Measurements from ENCODE around the gene ERC1. TPM values are rescaled to one million over a fixed set of nuclear protein-coding genes. Genes with fewer than 3 reads are reported as not detected.

ERC1 gene
- total and polyA plus RNA-seq, 2 experiments from 2014 or later = 18.4 to 29.7 TPM

- H4K20me1 ChIP-seq (ENCODE audit: insufficient read depth, poor library complexity, severe bottlenecking) = no peaks in the 10 kb centered on the region
- TF ChIP-seq CTCF (IDR thresholded peaks at IDR 0.05; ENCODE audit: poor library complexity) (no peak), EZH2 (IDR thresholded peaks at IDR 0.05; ENCODE audit: borderline replicate concordance) (no peak), EZH2phosphoT487 (IDR thresholded peaks at IDR 0.05; ENCODE audit: low read depth, severe bottlenecking, unreplicated experiment) (no peak)
- peaks cover 45% of the 10 kb centered on the region for H3K79me2 ChIP-seq
- H3K27ac ChIP-seq = no peak overlapping the region
- WGBS (ENCODE audit: low lambda C conversion rate, missing lambda C conversion rate) = 89% methylated on average over 2 of the region's 2 CpGs
- H3K27me3 ChIP-seq = no peaks in the 10 kb centered on the region
- no peaks in the 10 kb centered on the region for H3K9me3 ChIP-seq (ENCODE audit: low read depth)
- no peak overlapping the region for H3K4me2 ChIP-seq
- no peak overlapping the region for H3K4me3 ChIP-seq
- H3K36me3 ChIP-seq (replicated peaks; ENCODE audit: insufficient read depth, low read depth) = no peaks in the 10 kb centered on the region
- no peak overlapping the region for H2AFZ ChIP-seq
- DNase-seq (ENCODE audit: low spot score) = no peak
- H3K4me1 ChIP-seq (ENCODE audit: insufficient read depth) = no peaks in the 10 kb centered on the region
- H3K9me2 ChIP-seq (replicated peaks; ENCODE audit: insufficient read depth) = no peaks in the 10 kb centered on the region
Measured at GRCh38 chr12:1102115-1102514, 111.1 kb downstream of the ERC1 start.

DNA sequence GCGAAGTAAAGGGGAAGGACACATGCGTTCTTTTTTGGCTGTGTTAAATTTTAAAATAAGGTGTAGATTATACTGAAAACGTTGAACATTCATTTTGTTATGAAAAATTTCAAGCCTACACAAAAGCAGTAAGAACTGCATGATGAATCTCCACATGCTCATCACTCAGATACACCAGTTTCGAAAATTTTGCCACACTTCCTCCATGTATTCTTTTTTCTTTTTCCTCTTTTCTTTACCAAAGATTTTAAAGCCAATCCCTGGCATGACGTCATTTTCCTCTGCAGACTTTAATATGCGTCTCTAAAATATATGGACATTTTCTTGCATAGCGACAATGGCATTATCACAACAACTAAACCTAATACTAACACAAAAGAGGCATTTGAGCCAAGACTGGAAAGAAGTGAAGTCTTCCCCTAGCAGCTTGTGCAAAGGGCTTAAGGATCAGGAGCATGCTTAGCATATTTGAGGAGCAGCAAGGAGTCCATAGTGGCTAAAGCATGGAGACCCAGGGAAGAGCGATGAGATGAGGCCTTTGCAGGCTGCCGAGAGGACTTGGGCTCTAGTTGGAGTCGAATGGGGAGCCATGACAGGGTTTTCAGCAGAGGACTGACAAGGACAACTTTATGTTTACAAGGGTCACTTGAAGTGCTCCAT, 111.9 kb downstream of the ERC1 start:
- TF ChIP-seq EZH2 (IDR thresholded peaks at IDR 0.05; ENCODE audit: borderline replicate concordance) (no peak), EZH2phosphoT487 (IDR thresholded peaks at IDR 0.05; ENCODE audit: low read depth, severe bottlenecking, unreplicated experiment) (no peak), CTCF (IDR thresholded peaks at IDR 0.05; ENCODE audit: poor library complexity) (no peak)
- Histone ChIP-seq H3K4me3 (no peak overlapping the region), H2AFZ (no peak overlapping the region), H4K20me1 (ENCODE audit: insufficient read depth, poor library complexity, severe bottlenecking) (no peaks in the 10 kb centered on the region), H3K4me1 (ENCODE audit: insufficient read depth) (no peaks in the 10 kb centered on the region), H3K27ac (no peak overlapping the region), H3K27me3 (no peaks in the 10 kb centered on the region), H3K4me2 (no peak overlapping the region), H3K79me2 (peaks cover 39% of the 10 kb centered on the region), H3K36me3 (replicated peaks; ENCODE audit: insufficient read depth, low read depth) (no peaks in the 10 kb centered on the region), H3K9me2 (replicated peaks; ENCODE audit: insufficient read depth) (no peaks in the 10 kb centered on the region), H3K9me3 (ENCODE audit: low read depth) (no peaks in the 10 kb centered on the region)
- no peak for DNase-seq (ENCODE audit: low spot score)
- WGBS (ENCODE audit: low lambda C conversion rate, missing lambda C conversion rate) = 95% methylated on average over 10 of the region's 10 CpGs

DNA sequence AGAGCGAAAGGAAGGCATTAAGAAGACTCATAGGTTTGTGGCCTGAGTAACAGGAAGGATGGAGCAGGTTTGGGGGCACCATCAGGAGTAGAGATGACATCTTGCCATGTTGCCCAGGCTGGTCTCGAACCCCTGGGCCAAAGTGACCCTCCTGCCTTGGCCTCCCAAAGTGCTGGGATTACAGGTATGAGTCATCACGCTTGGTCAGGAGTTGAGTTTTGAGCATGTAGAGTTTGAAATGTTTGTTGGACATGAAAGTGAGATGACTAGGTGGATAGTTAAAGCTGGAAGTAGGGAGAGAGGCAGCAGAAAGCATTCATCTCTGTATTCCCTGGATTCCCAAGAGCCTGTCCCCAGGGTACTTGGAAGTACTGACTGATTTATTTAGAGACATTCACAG, 112.6 kb downstream of the ERC1 start:
- TF ChIP-seq EZH2 (IDR thresholded peaks at IDR 0.05; ENCODE audit: borderline replicate concordance) = no peak
- TF ChIP-seq CTCF (IDR thresholded peaks at IDR 0.05; ENCODE audit: poor library complexity) = no peak
- H3K27ac ChIP-seq = no peak overlapping the region
- H3K4me1 ChIP-seq (ENCODE audit: insufficient read depth) = no peaks in the 10 kb centered on the region
- DNase-seq (ENCODE audit: low spot score) = no peak
- peaks cover 33% of the 10 kb centered on the region for H3K79me2 ChIP-seq
- H4K20me1 ChIP-seq (ENCODE audit: insufficient read depth, poor library complexity, severe bottlenecking) = no peaks in the 10 kb centered on the region
- 88% methylated on average over 3 of the region's 3 CpGs for WGBS (ENCODE audit: low lambda C conversion rate, missing lambda C conversion rate)
- H3K9me3 ChIP-seq (ENCODE audit: low read depth) = no peaks in the 10 kb centered on the region
- no peak overlapping the region for H3K4me2 ChIP-seq
- H3K27me3 ChIP-seq = no peaks in the 10 kb centered on the region
- no peak overlapping the region for H3K4me3 ChIP-seq
- H3K9me2 ChIP-seq (replicated peaks; ENCODE audit: insufficient read depth) = no peaks in the 10 kb centered on the region
- no peaks in the 10 kb centered on the region for H3K36me3 ChIP-seq (replicated peaks; ENCODE audit: insufficient read depth, low read depth)
- H2AFZ ChIP-seq = no peak overlapping the region

Data from hepatocyte (in vitro differentiated cells).